Measurements from ENCODE around the gene GALE. TPM values are rescaled to one million over a fixed set of nuclear protein-coding genes. Genes with fewer than 3 reads are reported as not detected.
"Not testable (repeated sequence)": the region's sequence is repeated elsewhere in the genome, so short reads cannot be mapped to it uniquely, and the experiment has no call there.

GALE gene
- total RNA-seq: 5.3 TPM
- long read RNA-seq, transcript GALE-216 (12 exons, 1,566 nt): major isoform, 7 of 13 reads
- long read RNA-seq, partial matches to known transcripts: 0 of 13 reads
- long read RNA-seq, other reads (novel, unspliced or antisense): 6 of 13 reads

- ATAC-seq (ENCODE audit: poor library complexity) (peak; percentile 97), DNase-seq (peak; percentile 98)
- intact Hi-C loops (cut with DNase I): no loop called here
Observed at GRCh38 chr1:23800400-23801337, at the start of gene GALE. TSS of gene GALE (minus strand) at chr1:23800754. CDS start at chr1:23799007, 1,747 bp downstream.

- DNase-seq (no peak), ATAC-seq (ENCODE audit: poor library complexity) (peak; percentile 92)
- intact Hi-C loops (cut with DNase I): no loop called here
Observed at GRCh38 chr1:23848673-23849616, 48.4 kb upstream of the GALE start.

- intact Hi-C loops (cut with DNase I); DNase-seq; ATAC-seq (ENCODE audit: poor library complexity): not testable (repeated sequence)
Observed at GRCh38 chr1:23847482-23848095, 47.0 kb upstream of the GALE start.

GRCh38 chr1:23845163-23845562 is 44.6 kb upstream of the GALE start:
- intact Hi-C loops (cut with DNase I): no loop called here
- ATAC-seq (ENCODE audit: poor library complexity) (no peak), DNase-seq (no peak)

GRCh38 chr1:23843644-23844043 is 43.1 kb upstream of the GALE start:
- DNase-seq (no peak), ATAC-seq (ENCODE audit: poor library complexity) (no peak)
- intact Hi-C loops (cut with DNase I): no loop called here

GRCh38 chr1:23838401-23838866 is 37.9 kb upstream of the GALE start:
- intact Hi-C loops (cut with DNase I): no loop called here
- peak; percentile 99 for ATAC-seq (ENCODE audit: poor library complexity)
- peak; percentile 77 for DNase-seq

- peak; percentile 39 for DNase-seq
- intact Hi-C loops (cut with DNase I): no loop called here
- peak; percentile 42 for ATAC-seq (ENCODE audit: poor library complexity)
Observed at GRCh38 chr1:23837908-23838307, 37.4 kb upstream of the GALE start.

GRCh38 chr1:23836037-23836436 is 35.5 kb upstream of the GALE start:
- DNase-seq (no peak), ATAC-seq (ENCODE audit: poor library complexity) (no peak)
- intact Hi-C loops (cut with DNase I): no loop called here

GRCh38 chr1:23834156-23834555 is 33.6 kb upstream of the GALE start:
- DNase-seq; intact Hi-C loops (cut with DNase I); ATAC-seq (ENCODE audit: poor library complexity): not testable (repeated sequence)

- intact Hi-C loops (cut with DNase I): no loop called here
- DNase-seq (no peak), ATAC-seq (ENCODE audit: poor library complexity) (no peak)
Observed at GRCh38 chr1:23827717-23828116, 27.2 kb upstream of the GALE start.

GRCh38 chr1:23826590-23826989 is 26.0 kb upstream of the GALE start:
- ATAC-seq (ENCODE audit: poor library complexity); intact Hi-C loops (cut with DNase I); DNase-seq: not testable (repeated sequence)

- no peak for DNase-seq
- intact Hi-C loops (cut with DNase I): no loop called here
- no peak for ATAC-seq (ENCODE audit: poor library complexity)
Observed at GRCh38 chr1:23825762-23826522, 25.4 kb upstream of the GALE start.

GRCh38 chr1:23825076-23825761 is 24.7 kb upstream of the GALE start, which contains the start of gene HMGCL:
TSS of gene HMGCL (minus strand) at chr1:23825429. CDS start at chr1:23825415, 14 bp downstream.
- peak; percentile 94 for DNase-seq
- intact Hi-C loops (cut with DNase I): no loop called here
- ATAC-seq (ENCODE audit: poor library complexity): peak; percentile 100

- intact Hi-C loops (cut with DNase I): no loop called here
- peak; percentile 5 for ATAC-seq (ENCODE audit: poor library complexity)
- DNase-seq: no peak
Observed at GRCh38 chr1:23824711-23825075, 24.1 kb upstream of the GALE start.

GRCh38 chr1:23823767-23824166 is 23.2 kb upstream of the GALE start:
- DNase-seq (no peak), ATAC-seq (ENCODE audit: poor library complexity) (no peak)
- intact Hi-C loops (cut with DNase I): no loop called here

- DNase-seq (no peak), ATAC-seq (ENCODE audit: poor library complexity) (no peak)
- intact Hi-C loops (cut with DNase I): no loop called here
Observed at GRCh38 chr1:23817633-23818032, 17.1 kb upstream of the GALE start.

- DNase-seq (no peak), ATAC-seq (ENCODE audit: poor library complexity) (no peak)
- intact Hi-C loops (cut with DNase I): no loop called here
Observed at GRCh38 chr1:23816906-23817305, 16.4 kb upstream of the GALE start.

Data from Right ventricle myocardium superior (tissue), 1 donor.